HCT116 (cell line): ENCODE results near the gene TTLL7. TPM values are rescaled to one million over a fixed set of nuclear protein-coding genes. Genes with fewer than 3 reads are reported as not detected.

Source experiments
- ATAC-seq: fragments of 200-7000 bp; cut with Tn5 transposase; 2 replicates; pipeline ENCODE4 v1.9.1; 2020; ENCODE audit warnings: mild to moderate bottlenecking, moderate library complexity
- BruUV-seq: library from RNA; stranded (reverse); fragments of 400-500 nt; replicated peaks from 2 replicates; lab custom pipeline; 2021; lab: Mats Ljungman, UMichigan
- CTCF ChIA-PET: fragments of 300-600 bp; sonication (Branson Sonifier 250); formaldehyde crosslinking; loops from one replicate; lab custom pipeline; 2021; ENCODE audit warnings: antibody characterized with exemption; lab: Charles Lee
- POLR2A ChIA-PET: fragments of 300-600, 350-600 bp; sonication (Branson Sonifier 250); formaldehyde crosslinking; loops from one replicate; lab custom pipeline; 2021; ENCODE audit warnings: antibody characterized with exemption; lab: Charles Lee
- RAD21 ChIA-PET, 2 experiments: fragments of 300-600 bp; sonication (Branson Sonifier 250); formaldehyde crosslinking; loops; one replicate each; lab custom pipeline; 2023; ENCODE audit warnings: low total read pairs in 2 of 2; ENCODE audit not compliant: uncharacterized antibody in 2 of 2, unreplicated experiment in 2 of 2, low non-redundant PET in 1 of 2; lab: Charles Lee
- DNase-seq: peaks from one replicate; pipeline ENCODE4 v3.0.0-alpha.2; 2010; ENCODE audit warnings: low read depth, low spot score
- H2AFZ ChIP-seq: fragments of 200-600 bp; shearing (Covaris generic), sonication (generic); 2 replicates; pipeline ENCODE4 v1.6.1; 2017; ENCODE audit warnings: low read depth, mixed run types, mixed read lengths, antibody characterized with exemption, low read length; ENCODE audit not compliant: poor library complexity, severe bottlenecking
- H3K27ac ChIP-seq: 2 replicates; pipeline ENCODE4 v1.5.1; 2012; ENCODE audit warnings: low read depth, low read length
- H3K27me3 ChIP-seq: fragments of 200-600 bp; sonication (generic); 2 replicates; pipeline ENCODE4 v1.6.1; 2016; ENCODE audit warnings: mixed run types, low read length, mixed read lengths; ENCODE audit not compliant: insufficient read depth
- H3K36me3 ChIP-seq, 2 experiments: fragments of 200-500 bp in 1 of 2; fragments of 200-600 bp in 1 of 2; sonication (Bioruptor generic) in 1 of 2; sonication (generic) in 1 of 2; 2 replicates each; pipeline versions ENCODE4 v1.5.1 to v1.6.1; 2014 to 2016; ENCODE audit warnings: low read length in 2 of 2, inconsistent platforms in 1 of 2, mixed read lengths in 1 of 2, mixed run types in 1 of 2; ENCODE audit not compliant: insufficient read depth in 2 of 2, control insufficient read depth in 1 of 2
- H3K4me1 ChIP-seq, 2 experiments: fragments of 200-600 bp in 1 of 2; sonication (generic) in 1 of 2; 2 replicates each; pipeline versions ENCODE4 v1.5.1 to v1.6.1; 2012 to 2017; ENCODE audit warnings: low read length in 2 of 2, inconsistent platforms in 1 of 2, mild to moderate bottlenecking in 1 of 2, mixed read lengths in 1 of 2, mixed run types in 1 of 2, moderate library complexity in 1 of 2; ENCODE audit not compliant: insufficient read depth in 2 of 2, control insufficient read depth in 1 of 2
- H3K4me2 ChIP-seq: fragments of 200-600 bp; sonication (generic); 2 replicates; pipeline ENCODE4 v1.6.1; 2017; ENCODE audit warnings: mixed run types, low read length, mixed read lengths
- H3K4me3 ChIP-seq, 2 experiments: fragments of 200-600 bp in 1 of 2; sonication (generic) in 1 of 2; replicated peaks in 1 of 2; 2 replicates each; pipeline ENCODE4 v1.5.1; 2011 to 2016; ENCODE audit warnings: low read length in 2 of 2, control low read depth in 1 of 2, low read depth in 1 of 2, mild to moderate bottlenecking in 1 of 2, mixed read lengths in 1 of 2, mixed run types in 1 of 2
- H3K79me2 ChIP-seq: fragments of 200-600 bp; sonication (generic); 2 replicates; pipeline ENCODE4 v1.6.1; 2017; ENCODE audit warnings: mild to moderate bottlenecking, mixed run types, low read length, moderate library complexity, mixed read lengths; ENCODE audit not compliant: insufficient read depth
- H3K9ac ChIP-seq: fragments of 200-600 bp; sonication (generic); 2 replicates; pipeline ENCODE4 v1.6.1; 2016; ENCODE audit warnings: low read length, mixed read lengths
- H3K9me2 ChIP-seq: fragments of 200-600 bp; sonication (generic), shearing (Covaris generic); 2 replicates; pipeline ENCODE4 v1.6.1; 2017; ENCODE audit warnings: mixed run types, mild to moderate bottlenecking, moderate library complexity; ENCODE audit not compliant: insufficient read depth
- H3K9me3 ChIP-seq, 2 experiments: fragments of 200-500 bp in 1 of 2; fragments of 200-600 bp in 1 of 2; sonication (Bioruptor generic) in 1 of 2; sonication (generic) in 1 of 2; 2 replicates each; pipeline ENCODE4 v1.6.1; 2014 to 2017; ENCODE audit warnings: low read length in 2 of 2, mixed read lengths in 2 of 2, inconsistent platforms in 1 of 2, low read depth in 1 of 2, mild to moderate bottlenecking in 1 of 2, mixed run types in 1 of 2, moderate library complexity in 1 of 2; ENCODE audit not compliant: control insufficient read depth in 1 of 2, insufficient read depth in 1 of 2
- H4K20me1 ChIP-seq: fragments of 200-600 bp; sonication (generic), shearing (Covaris generic); 2 replicates; pipeline ENCODE4 v1.6.1; 2017; ENCODE audit warnings: mixed run types, mild to moderate bottlenecking, moderate library complexity; ENCODE audit not compliant: insufficient read depth
- CBX3 ChIP-seq: IDR thresholded peaks from 2 replicates; pipeline ENCODE4 v1.6.1; 2012; ENCODE audit warnings: low read depth
- CEBPB ChIP-seq: IDR thresholded peaks from 2 replicates; pipeline ENCODE4 v1.6.1; 2012; ENCODE audit warnings: low read depth
- EGR1 ChIP-seq: IDR thresholded peaks from 2 replicates; pipeline ENCODE4 v1.6.1; 2012; ENCODE audit warnings: low read depth
- ELF1 ChIP-seq: IDR thresholded peaks from 2 replicates; pipeline ENCODE4 v1.6.1; 2012; ENCODE audit warnings: low read depth, borderline replicate concordance
- EZH2phosphoT487 ChIP-seq: fragments of 200-600 bp; IDR thresholded peaks from 2 replicates; pipeline ENCODE4 v1.6.1; 2018; ENCODE audit warnings: antibody characterized with exemption, borderline replicate concordance
- FOSL1 ChIP-seq: IDR thresholded peaks from 2 replicates; pipeline ENCODE4 v1.6.1; 2012; ENCODE audit warnings: low read depth
- POLR2AphosphoS5 ChIP-seq: IDR thresholded peaks from 2 replicates; pipeline ENCODE4 v1.6.1; 2011; ENCODE audit warnings: mild to moderate bottlenecking, low read depth, low read length, moderate library complexity
- SP1 ChIP-seq: IDR thresholded peaks from 2 replicates; pipeline ENCODE4 v1.6.1; 2012; ENCODE audit warnings: low read depth
- SRF ChIP-seq: IDR thresholded peaks from 2 replicates; pipeline ENCODE4 v1.6.1; 2012; ENCODE audit warnings: low read depth
- ZFX ChIP-seq: fragments of 450-650 bp; IDR thresholded peaks from 2 replicates; pipeline ENCODE4 v1.6.1; 2017
- ZNF274 ChIP-seq: fragments of 200-500 bp; sonication (Bioruptor generic); IDR thresholded peaks from 2 replicates; pipeline ENCODE4 v1.6.1; 2014; ENCODE audit warnings: mild to moderate bottlenecking, low read depth, low read length, inconsistent platforms
- intact Hi-C: fragments of 100-400 bp; cut with micrococcal nuclease; formaldehyde crosslinking; loops from 2 replicates; pipeline ENCODE4 v1.10.0; 2022
- total RNA-seq: library from RNA; stranded (reverse); gene quantifications from one replicate; pipeline ENCODE4 v1.2.1, GENCODE V29; 2021; ENCODE audit not compliant: unreplicated experiment
- TF ChIP-seq, protein P1 (sequence below): IDR thresholded peaks from 2 replicates; pipeline ENCODE4 v1.6.1; 2011; ENCODE audit warnings: mild to moderate bottlenecking, low read length, moderate library complexity; ENCODE audit not compliant: insufficient replicate concordance; ENCODE audit errors: extremely low read depth
- TF ChIP-seq, protein P2 (sequence below), 3 experiments: fragments of 200-600 bp in 1 of 3; sonication (generic) in 1 of 3; IDR thresholded peaks in 2 of 3; conservative IDR thresholded peaks in 1 of 3; 2 replicates each; pipeline ENCODE4 v1.5.1; 2012 to 2017; ENCODE audit warnings: low read depth in 2 of 3, low read length in 2 of 3, antibody characterized with exemption in 1 of 3, borderline replicate concordance in 1 of 3, control low read depth in 1 of 3, mild to moderate bottlenecking in 1 of 3, mixed read lengths in 1 of 3, mixed run types in 1 of 3, moderate library complexity in 1 of 3; ENCODE audit not compliant: insufficient read depth in 1 of 3
- TF ChIP-seq, protein P3 (sequence below): IDR thresholded peaks from 2 replicates; pipeline ENCODE4 v1.6.1; 2012

The TTLL7 gene
- total RNA-seq, 1 experiment from 2014 or later: 21.2 TPM

DNA sequence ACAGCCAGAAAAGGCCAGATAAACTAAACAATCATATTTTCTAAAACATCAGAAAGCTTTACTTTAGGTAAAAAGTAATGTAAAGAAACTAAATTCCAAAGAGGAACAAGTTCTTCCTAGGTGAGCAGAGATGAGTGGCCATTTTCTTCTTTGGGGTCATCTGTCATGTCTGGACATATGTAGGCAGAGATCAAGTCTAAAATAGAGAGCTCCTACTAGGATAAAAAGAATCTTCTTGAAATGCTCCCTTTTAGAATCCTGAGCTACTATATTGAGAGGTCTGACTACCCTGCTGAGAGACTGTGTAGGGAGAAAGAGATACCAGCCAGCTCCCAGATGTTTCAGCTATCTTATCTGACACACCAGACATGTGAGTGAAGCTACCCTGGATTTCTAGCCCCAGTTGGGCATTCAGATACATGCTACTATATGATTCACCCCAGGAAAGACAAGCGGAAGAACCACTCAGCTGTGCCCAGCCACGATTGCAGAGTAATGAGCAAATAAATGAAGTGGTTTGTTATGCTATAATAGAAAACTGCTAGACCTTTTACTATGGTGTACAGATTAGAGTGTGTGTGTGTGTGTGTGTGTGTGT is 80.1 kb downstream of the TTLL7 start:
- no peak overlapping the region for H3K27ac ChIP-seq
- H3K9me2 ChIP-seq: no peaks in the 10 kb centered on the region
- RAD21 ChIA-PET: no interaction called here
- H3K9ac ChIP-seq: no peak overlapping the region
- H3K4me2 ChIP-seq: no peak overlapping the region
- no TSS peak for BruUV-seq
- peaks cover 0 to 7% of the 10 kb centered on the region in 2 experiments; a peak in 1 of 4 replicates for H3K36me3 ChIP-seq
- H2AFZ ChIP-seq: no peak overlapping the region
- no peaks in the 10 kb centered on the region for H3K4me1 ChIP-seq
- H3K9me3 ChIP-seq: no peaks in the 10 kb centered on the region
- no peak for TF ChIP-seq SP1
- no peak for TF ChIP-seq EGR1
- TF ChIP-seq EZH2phosphoT487: no peak
- no peak for TF ChIP-seq ZNF274
- no peak for TF ChIP-seq FOSL1
- no peak for TF ChIP-seq ELF1
- TF ChIP-seq, protein P1, sequence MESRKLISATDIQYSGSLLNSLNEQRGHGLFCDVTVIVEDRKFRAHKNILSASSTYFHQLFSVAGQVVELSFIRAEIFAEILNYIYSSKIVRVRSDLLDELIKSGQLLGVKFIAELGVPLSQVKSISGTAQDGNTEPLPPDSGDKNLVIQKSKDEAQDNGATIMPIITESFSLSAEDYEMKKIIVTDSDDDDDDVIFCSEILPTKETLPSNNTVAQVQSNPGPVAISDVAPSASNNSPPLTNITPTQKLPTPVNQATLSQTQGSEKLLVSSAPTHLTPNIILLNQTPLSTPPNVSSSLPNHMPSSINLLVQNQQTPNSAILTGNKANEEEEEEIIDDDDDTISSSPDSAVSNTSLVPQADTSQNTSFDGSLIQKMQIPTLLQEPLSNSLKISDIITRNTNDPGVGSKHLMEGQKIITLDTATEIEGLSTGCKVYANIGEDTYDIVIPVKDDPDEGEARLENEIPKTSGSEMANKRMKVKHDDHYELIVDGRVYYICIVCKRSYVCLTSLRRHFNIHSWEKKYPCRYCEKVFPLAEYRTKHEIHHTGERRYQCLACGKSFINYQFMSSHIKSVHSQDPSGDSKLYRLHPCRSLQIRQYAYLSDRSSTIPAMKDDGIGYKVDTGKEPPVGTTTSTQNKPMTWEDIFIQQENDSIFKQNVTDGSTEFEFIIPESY: no peak
- no peak for TF ChIP-seq CEBPB
- TF ChIP-seq CBX3: no peak
- TF ChIP-seq, protein P2, sequence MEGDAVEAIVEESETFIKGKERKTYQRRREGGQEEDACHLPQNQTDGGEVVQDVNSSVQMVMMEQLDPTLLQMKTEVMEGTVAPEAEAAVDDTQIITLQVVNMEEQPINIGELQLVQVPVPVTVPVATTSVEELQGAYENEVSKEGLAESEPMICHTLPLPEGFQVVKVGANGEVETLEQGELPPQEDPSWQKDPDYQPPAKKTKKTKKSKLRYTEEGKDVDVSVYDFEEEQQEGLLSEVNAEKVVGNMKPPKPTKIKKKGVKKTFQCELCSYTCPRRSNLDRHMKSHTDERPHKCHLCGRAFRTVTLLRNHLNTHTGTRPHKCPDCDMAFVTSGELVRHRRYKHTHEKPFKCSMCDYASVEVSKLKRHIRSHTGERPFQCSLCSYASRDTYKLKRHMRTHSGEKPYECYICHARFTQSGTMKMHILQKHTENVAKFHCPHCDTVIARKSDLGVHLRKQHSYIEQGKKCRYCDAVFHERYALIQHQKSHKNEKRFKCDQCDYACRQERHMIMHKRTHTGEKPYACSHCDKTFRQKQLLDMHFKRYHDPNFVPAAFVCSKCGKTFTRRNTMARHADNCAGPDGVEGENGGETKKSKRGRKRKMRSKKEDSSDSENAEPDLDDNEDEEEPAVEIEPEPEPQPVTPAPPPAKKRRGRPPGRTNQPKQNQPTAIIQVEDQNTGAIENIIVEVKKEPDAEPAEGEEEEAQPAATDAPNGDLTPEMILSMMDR (IDR thresholded peaks at IDR 0.05 in 2 of 3, conservative IDR thresholded peaks at IDR 0.05 in 1 of 3; ENCODE audit: borderline replicate concordance in 1 of 3, insufficient read depth in 1 of 3, low read depth in 2 of 3, low read length in 2 of 3): no peak
- TF ChIP-seq SRF: no peak
- TF ChIP-seq, protein P3, sequence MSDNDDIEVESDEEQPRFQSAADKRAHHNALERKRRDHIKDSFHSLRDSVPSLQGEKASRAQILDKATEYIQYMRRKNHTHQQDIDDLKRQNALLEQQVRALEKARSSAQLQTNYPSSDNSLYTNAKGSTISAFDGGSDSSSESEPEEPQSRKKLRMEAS: no peak
- no peak for TF ChIP-seq ZFX
- no peak for TF ChIP-seq POLR2AphosphoS5
- TF ChIP-seq, all 23 proteins: peak for 0
- ChIA-PET POLR2A (no interaction called here), CTCF (interaction anchor here (1.2 kb wide), 1 partner anchor 222 kb away, joined by 3 read pairs; no protein-coding TSS in a partner anchor)
- H3K27me3 ChIP-seq: no peaks in the 10 kb centered on the region
- intact Hi-C loops: no loop called here
- no peak for DNase-seq
- no peaks in the 10 kb centered on the region for H4K20me1 ChIP-seq
- ATAC-seq: no peak
- H3K4me3 ChIP-seq: no peak overlapping the region
- H3K79me2 ChIP-seq: no peaks in the 10 kb centered on the region
